NCI-H526 treated with DMSO at 0.1 percent for 48 hours (cell line): ENCODE data around the gene SPTBN1.

Experiments used
- DNase-seq: peaks from one replicate; lab custom pipeline; 2025; lab: John Stamatoyannopoulos, UW

Gene SPTBN1

GRCh38 chr2:54653572-54654204 lies 197.6 kb downstream of the SPTBN1 start:
- DNase-seq, result no peak

- DNase-seq, result no peak
These were observed 199.1 kb downstream of the SPTBN1 start for GRCh38 chr2:54655046-54655809.

- no peak for DNase-seq
These were observed 200.7 kb downstream of the SPTBN1 start for GRCh38 chr2:54656863-54657262.

- no peak for DNase-seq
These were observed 201.5 kb downstream of the SPTBN1 start for GRCh38 chr2:54657664-54658083.

GRCh38 chr2:54658564-54659071 lies 202.5 kb downstream of the SPTBN1 start:
- no peak for DNase-seq

- no peak for DNase-seq
These were observed 203.4 kb downstream of the SPTBN1 start for GRCh38 chr2:54659527-54659926.

- no peak for DNase-seq
These were observed 204.6 kb downstream of the SPTBN1 start for GRCh38 chr2:54660752-54661151.

- no peak for DNase-seq
These were observed 207.4 kb downstream of the SPTBN1 start for GRCh38 chr2:54663424-54664030.

GRCh38 chr2:54664238-54664786 lies 208.2 kb downstream of the SPTBN1 start:
- DNase-seq, result no peak

GRCh38 chr2:54665436-54665856 lies 209.3 kb downstream of the SPTBN1 start:
- peak; percentile 27 for DNase-seq

GRCh38 chr2:54666131-54666633 lies 210.1 kb downstream of the SPTBN1 start:
- no peak for DNase-seq

GRCh38 chr2:54666634-54667265 lies 210.6 kb downstream of the SPTBN1 start:
- no peak for DNase-seq

GRCh38 chr2:54667266-54667639 lies 211.1 kb downstream of the SPTBN1 start:
- no peak for DNase-seq

- DNase-seq, result no peak
These were observed 211.9 kb downstream of the SPTBN1 start for GRCh38 chr2:54667726-54668650.

- no peak for DNase-seq
These were observed 212.6 kb downstream of the SPTBN1 start for GRCh38 chr2:54668711-54669110.

GRCh38 chr2:54669677-54670484 lies 213.8 kb downstream of the SPTBN1 start:
- DNase-seq, result no peak

GRCh38 chr2:54670485-54671009 lies 214.4 kb downstream of the SPTBN1 start:
- DNase-seq, result no peak

- no peak for DNase-seq
These were observed 214.9 kb downstream of the SPTBN1 start for GRCh38 chr2:54671010-54671409.

GRCh38 chr2:54671875-54672589 lies 215.9 kb downstream of the SPTBN1 start:
- DNase-seq, result no peak
